ENCODE data around the gene APOL3. TPM values are rescaled to one million over a fixed set of nuclear protein-coding genes. Genes with fewer than 3 reads are reported as not detected.

APOL3 gene
- total RNA-seq, 1 experiment from 2014 or later, result not detected

- Mint-ChIP-seq H3K9me3 (peaks cover 4 to 11% of the 10 kb centered on the region in 2 experiments), H3K4me3 (no peak overlapping the region), H3K36me3 (ENCODE audit: insufficient read depth in 1 of 3, low read depth in 3 of 3) (peaks cover 4 to 7% (median 5%) of the 10 kb centered on the region in 3 experiments; a peak in 5 of 7 replicates), H3K27ac (no peak overlapping the region; a peak in 3 of 7 replicates), H3K27me3 (ENCODE audit: low read depth) (no peaks in the 10 kb centered on the region), H3K4me1 (peaks cover 7 to 9% of the 10 kb centered on the region in 2 experiments)
- Histone ChIP-seq H2AFZ (ENCODE audit: low read length) (no peak overlapping the region), H3K9ac (ENCODE audit: extremely low read depth, insufficient read length, low read length) (no peak overlapping the region), H3K18ac (ENCODE audit: insufficient read length, low read depth, low read length) (no peak overlapping the region), H3K79me2 (ENCODE audit: insufficient read depth, low read length) (no peaks in the 10 kb centered on the region), H4K20me1 (ENCODE audit: control insufficient read depth, insufficient read depth, insufficient read length) (peaks cover 3% of the 10 kb centered on the region), H3K23ac (ENCODE audit: insufficient read length, low read depth, low read length) (no peak overlapping the region), H2BK5ac (ENCODE audit: insufficient read length, low read length) (no peak overlapping the region), H4K5ac (ENCODE audit: insufficient read length, low read depth, low read length) (no peak overlapping the region), H3K9me3 (ENCODE audit: control insufficient read depth, low read depth, low read length) (no peaks in the 10 kb centered on the region), H4K91ac (ENCODE audit: insufficient read length, low read depth, low read length) (no peak overlapping the region), H3K4me2 (ENCODE audit: insufficient read depth, insufficient read length, low read length) (no peak overlapping the region), H2BK15ac (ENCODE audit: low read depth, low read length) (no peak overlapping the region), H4K8ac (replicated peaks; ENCODE audit: insufficient read length, low read depth, low read length) (no peak overlapping the region), H3K79me1 (ENCODE audit: insufficient read depth, low read depth, low read length, poor library complexity, severe bottlenecking) (no peaks in the 10 kb centered on the region), H3T11ph (ENCODE audit: low read length) (no peak overlapping the region), H2BK20ac (ENCODE audit: low read depth, low read length, poor library complexity, severe bottlenecking) (no peak overlapping the region), H2BK12ac (ENCODE audit: insufficient read length, low read depth, low read length) (no peak overlapping the region), H2AK5ac (ENCODE audit: insufficient read length, low read length) (no peak overlapping the region), H3K27me3 (ENCODE audit: insufficient read depth, low read length) (no peaks in the 10 kb centered on the region), H3K56ac (ENCODE audit: insufficient read length, low read depth, low read length) (no peak overlapping the region), H3K4ac (ENCODE audit: low read depth, low read length) (no peak overlapping the region), H3K23me2 (ENCODE audit: insufficient read length, low read depth, low read length, poor library complexity, severe bottlenecking) (no peaks in the 10 kb centered on the region), H2BK120ac (ENCODE audit: low read depth, low read length, poor library complexity, severe bottlenecking) (no peak overlapping the region), H3K14ac (ENCODE audit: insufficient read depth, low read length) (no peak overlapping the region), H3K27ac (ENCODE audit: insufficient read length, low read depth, low read length) (no peak overlapping the region), H3K4me1 (ENCODE audit: insufficient read depth, low read length) (no peaks in the 10 kb centered on the region)
- no peak for TF ChIP-seq CTCF (conservative IDR thresholded peaks at IDR 0.05)
- WGBS (ENCODE audit: extremely low coverage, insufficient read length, low lambda C conversion rate), result no CpG with 5 or more reads among the region's 3 CpGs
- peak; percentile 49 for DNase-seq
These were observed 11.4 kb upstream of the APOL3 start for GRCh38 chr22:36171941-36172340.
